ENCODE measurements around the gene ARHGAP30. TPM values are rescaled to one million over a fixed set of nuclear protein-coding genes. Genes with fewer than 3 reads are reported as not detected.

The ARHGAP30 gene
- polyA plus RNA-seq, 1 of the 3 experiments (the other 2 are of a cell fraction) = not detected

DNA sequence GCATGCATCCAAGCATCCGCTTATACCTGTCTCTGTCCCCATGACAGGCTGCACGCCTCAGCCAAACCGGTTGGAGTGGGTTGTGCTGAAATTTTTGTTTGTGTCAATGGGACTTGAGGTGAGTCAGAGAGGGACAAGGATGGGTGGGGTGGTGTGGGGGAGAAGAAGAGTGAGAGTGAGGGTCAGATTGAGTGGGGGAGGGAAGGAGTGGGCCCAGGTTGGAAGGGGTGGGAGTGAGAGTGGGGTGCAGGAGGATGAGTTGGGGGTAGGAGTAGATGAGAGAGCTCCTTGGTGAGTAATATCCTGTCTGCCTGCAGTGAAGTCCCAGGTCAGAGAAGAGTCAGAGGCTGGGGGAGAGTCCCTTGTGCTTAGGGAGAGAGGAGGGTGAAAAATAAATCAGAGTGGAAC is 22.9 kb upstream of the ARHGAP30 start (continued):
- TF ChIP-seq SIN3A (IDR thresholded peaks at IDR 0.05; ENCODE audit: borderline replicate concordance, low read depth, low read length) = no peak
- TF ChIP-seq, protein P1, sequence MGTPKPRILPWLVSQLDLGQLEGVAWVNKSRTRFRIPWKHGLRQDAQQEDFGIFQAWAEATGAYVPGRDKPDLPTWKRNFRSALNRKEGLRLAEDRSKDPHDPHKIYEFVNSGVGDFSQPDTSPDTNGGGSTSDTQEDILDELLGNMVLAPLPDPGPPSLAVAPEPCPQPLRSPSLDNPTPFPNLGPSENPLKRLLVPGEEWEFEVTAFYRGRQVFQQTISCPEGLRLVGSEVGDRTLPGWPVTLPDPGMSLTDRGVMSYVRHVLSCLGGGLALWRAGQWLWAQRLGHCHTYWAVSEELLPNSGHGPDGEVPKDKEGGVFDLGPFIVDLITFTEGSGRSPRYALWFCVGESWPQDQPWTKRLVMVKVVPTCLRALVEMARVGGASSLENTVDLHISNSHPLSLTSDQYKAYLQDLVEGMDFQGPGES (IDR thresholded peaks at IDR 0.05; ENCODE audit: low read depth, low read length) = no peak
- TF ChIP-seq USF1 (IDR thresholded peaks at IDR 0.05; ENCODE audit: borderline replicate concordance, low read depth) = no peak
- no peak for TF ChIP-seq NRF1 (IDR thresholded peaks at IDR 0.05; ENCODE audit: low read depth, low read length)
- TF ChIP-seq EP300 (IDR thresholded peaks at IDR 0.05; ENCODE audit: borderline replicate concordance in 1 of 2, low read depth in 1 of 2, low read length in 1 of 2) = no peak
- TF ChIP-seq GATA2 (CRISPR knock-in tag; IDR thresholded peaks at IDR 0.05) = no peak
- TF ChIP-seq POLR2AphosphoS5 (IDR thresholded peaks at IDR 0.05; ENCODE audit: low read depth, low read length) = no peak
- no peak for TF ChIP-seq JUND (IDR thresholded peaks at IDR 0.05)
- no peak for TF ChIP-seq CHD2 (IDR thresholded peaks at IDR 0.05; ENCODE audit: low read length, partially characterized antibody)

DNA sequence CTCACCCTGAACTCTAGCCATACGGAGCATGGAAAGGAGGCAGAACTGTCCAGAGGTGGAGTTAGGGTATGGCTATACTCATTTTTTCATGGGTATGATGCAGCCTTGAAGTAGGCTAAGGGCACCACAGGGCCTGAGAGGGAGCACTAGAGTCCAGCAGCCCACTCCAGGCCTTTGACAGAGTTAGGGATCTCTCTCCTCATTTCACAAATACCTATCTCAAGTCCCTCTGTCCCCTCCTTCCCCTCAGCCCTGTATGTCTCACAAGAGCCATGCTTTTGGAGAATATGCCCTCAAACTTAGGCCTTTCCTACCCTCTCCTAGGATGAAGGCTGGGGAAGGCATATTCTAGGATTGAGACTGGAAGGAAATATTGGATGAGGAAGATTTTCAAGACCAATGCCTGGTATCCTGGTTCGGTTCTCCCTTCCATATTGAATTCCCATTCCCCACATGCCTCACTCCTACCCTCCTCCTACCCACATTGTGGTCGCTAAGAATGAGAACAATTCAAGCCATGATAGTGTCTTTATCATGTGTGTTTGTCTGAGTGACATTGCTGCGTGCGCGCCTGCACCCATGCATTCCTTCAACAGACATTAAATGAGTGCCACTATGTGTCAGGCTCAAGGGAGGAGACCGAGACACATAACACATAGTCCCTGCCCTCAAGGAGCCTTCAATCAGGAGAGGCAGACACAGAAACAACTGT is 22.3 kb upstream of the ARHGAP30 start:
- Histone ChIP-seq H3K4me3 (ENCODE audit: low read depth in 2 of 2, low read length in 1 of 2) (no peak overlapping the region), H3F3A (replicated peaks; ENCODE audit: insufficient read depth) (no peaks in the 10 kb centered on the region), H3K9me3 (no peaks in the 10 kb centered on the region), H3K79me2 (ENCODE audit: insufficient read depth) (no peaks in the 10 kb centered on the region), H2AFZ (ENCODE audit: low read depth) (no peak overlapping the region), H4K20me1 (ENCODE audit: insufficient read depth) (no peaks in the 10 kb centered on the region), H3K36me3 (replicated peaks in 1 of 2; ENCODE audit: control insufficient read depth in 1 of 2, insufficient read depth in 2 of 2, low read length in 1 of 2) (no peaks in the 10 kb centered on the region), H3K4me2 (no peak overlapping the region), H3K4me1 (ENCODE audit: control insufficient read depth in 1 of 2, insufficient read depth in 2 of 2, low read depth in 1 of 2, low read length in 1 of 2) (0 out of 4 replicates have a peak, but pooled peaks cover 0 to 6% of the 10 kb centered on the region in 2 experiments), H3K27ac (ENCODE audit: low read depth in 2 of 2, low read length in 1 of 2) (no peak overlapping the region), H3K9me2 (no peaks in the 10 kb centered on the region), H3K9ac (no peak overlapping the region), H3K27me3 (ENCODE audit: insufficient read depth) (no peaks in the 10 kb centered on the region)
- no peak for TF ChIP-seq FOXM1 (IDR thresholded peaks at IDR 0.05; ENCODE audit: low read depth)
- TF ChIP-seq ELF1 (IDR thresholded peaks at IDR 0.05) = no peak
- DNase-seq = no peak
- CTCF ChIA-PET = interaction anchor here (1.3 to 8.2 kb wide), 4 partner anchors 14 to 102 kb away, joined by 3 to 198 read pairs (median 3); partner anchors contain the start of genes ARHGAP30, NECTIN4 and PPOX
- POLR2A ChIA-PET = no interaction called here
- 79% methylated on average over 6 of the region's 7 CpGs for WGBS (ENCODE audit: low lambda C conversion rate)

DNA sequence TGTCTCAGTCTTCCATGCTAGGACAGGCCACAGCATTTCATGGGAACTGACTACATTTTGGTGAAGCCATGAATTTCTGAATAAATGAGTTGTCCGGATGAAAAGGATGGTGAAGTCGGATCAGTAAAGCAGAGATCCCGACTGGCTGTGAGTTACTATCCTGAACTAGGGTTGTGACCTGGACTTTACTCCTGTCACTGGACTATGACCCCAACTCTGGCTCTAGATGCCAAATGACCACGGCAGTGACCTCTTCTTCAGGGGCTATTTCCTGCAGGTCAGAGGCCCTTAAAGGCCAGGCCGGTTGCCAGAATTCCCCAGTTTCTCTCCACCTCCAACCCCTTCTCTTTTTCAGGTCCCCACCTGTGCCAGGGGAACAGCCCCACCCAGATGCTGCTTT is 21.4 kb upstream of the ARHGAP30 start:
- Histone ChIP-seq H3K9me2 (no peaks in the 10 kb centered on the region), H3K79me2 (ENCODE audit: insufficient read depth) (no peaks in the 10 kb centered on the region), H2AFZ (ENCODE audit: low read depth) (no peak overlapping the region), H3K4me1 (ENCODE audit: control insufficient read depth in 1 of 2, insufficient read depth in 2 of 2, low read depth in 1 of 2, low read length in 1 of 2) (0 out of 4 replicates have a peak, but pooled peaks cover 0 to 6% of the 10 kb centered on the region in 2 experiments), H3K36me3 (replicated peaks in 1 of 2; ENCODE audit: control insufficient read depth in 1 of 2, insufficient read depth in 2 of 2, low read length in 1 of 2) (no peaks in the 10 kb centered on the region), H3K4me3 (ENCODE audit: low read depth in 2 of 2, low read length in 1 of 2) (no peak overlapping the region), H3K27ac (ENCODE audit: low read depth in 2 of 2, low read length in 1 of 2) (no peak overlapping the region), H3K9ac (no peak overlapping the region), H3K4me2 (no peak overlapping the region), H3F3A (replicated peaks; ENCODE audit: insufficient read depth) (no peaks in the 10 kb centered on the region), H4K20me1 (ENCODE audit: insufficient read depth) (no peaks in the 10 kb centered on the region), H3K27me3 (ENCODE audit: insufficient read depth) (no peaks in the 10 kb centered on the region), H3K9me3 (no peaks in the 10 kb centered on the region)
- CTCF ChIA-PET = interaction anchor here (0.9 kb wide), 1 partner anchor 20 kb away, joined by 3 read pairs; no protein-coding TSS in a partner anchor
- DNase-seq = no peak
- WGBS (ENCODE audit: low lambda C conversion rate) = 82% methylated on average over 5 of the region's 5 CpGs
- POLR2A ChIA-PET = no interaction called here
- no peak for TF ChIP-seq NRF1 (IDR thresholded peaks at IDR 0.05; ENCODE audit: low read depth, low read length)
- no peak for TF ChIP-seq REST (IDR thresholded peaks at IDR 0.05; ENCODE audit: low read depth, low read length)
- no peak for TF ChIP-seq ELF1 (IDR thresholded peaks at IDR 0.05)
- TF ChIP-seq MXI1 (IDR thresholded peaks at IDR 0.05; ENCODE audit: low read depth, low read length) = no peak
- TF ChIP-seq USF1 (IDR thresholded peaks at IDR 0.05; ENCODE audit: borderline replicate concordance, low read depth) = no peak
- TF ChIP-seq EP300 (IDR thresholded peaks at IDR 0.05; ENCODE audit: borderline replicate concordance in 1 of 2, low read depth in 1 of 2, low read length in 1 of 2) = no peak
- TF ChIP-seq, protein P2, sequence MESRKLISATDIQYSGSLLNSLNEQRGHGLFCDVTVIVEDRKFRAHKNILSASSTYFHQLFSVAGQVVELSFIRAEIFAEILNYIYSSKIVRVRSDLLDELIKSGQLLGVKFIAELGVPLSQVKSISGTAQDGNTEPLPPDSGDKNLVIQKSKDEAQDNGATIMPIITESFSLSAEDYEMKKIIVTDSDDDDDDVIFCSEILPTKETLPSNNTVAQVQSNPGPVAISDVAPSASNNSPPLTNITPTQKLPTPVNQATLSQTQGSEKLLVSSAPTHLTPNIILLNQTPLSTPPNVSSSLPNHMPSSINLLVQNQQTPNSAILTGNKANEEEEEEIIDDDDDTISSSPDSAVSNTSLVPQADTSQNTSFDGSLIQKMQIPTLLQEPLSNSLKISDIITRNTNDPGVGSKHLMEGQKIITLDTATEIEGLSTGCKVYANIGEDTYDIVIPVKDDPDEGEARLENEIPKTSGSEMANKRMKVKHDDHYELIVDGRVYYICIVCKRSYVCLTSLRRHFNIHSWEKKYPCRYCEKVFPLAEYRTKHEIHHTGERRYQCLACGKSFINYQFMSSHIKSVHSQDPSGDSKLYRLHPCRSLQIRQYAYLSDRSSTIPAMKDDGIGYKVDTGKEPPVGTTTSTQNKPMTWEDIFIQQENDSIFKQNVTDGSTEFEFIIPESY (IDR thresholded peaks at IDR 0.05; ENCODE audit: borderline replicate concordance, low read depth) = no peak
- TF ChIP-seq NFIC (IDR thresholded peaks at IDR 0.05; ENCODE audit: borderline replicate concordance) = no peak
- no peak for TF ChIP-seq RCOR1 (IDR thresholded peaks at IDR 0.05; ENCODE audit: low read length)

All from SK-N-SH (cell line).